H9 (cell line): ENCODE measurements around the gene POLD3. TPM values are rescaled to one million over a fixed set of nuclear protein-coding genes. Genes with fewer than 3 reads are reported as not detected.

Source experiments
- DNase-seq: peaks from one replicate; pipeline ENCODE4 v3.0.0-alpha.2; 2017
- H2AFZ ChIP-seq: one replicate; pipeline ENCODE4 v1.6.1; 2013; ENCODE audit warnings: mild to moderate bottlenecking, low read length, control low read depth, moderate library complexity
- H2AK5ac ChIP-seq: 2 replicates; pipeline ENCODE4 v1.6.1; 2013; ENCODE audit warnings: low read length, control low read depth, mixed read lengths; ENCODE audit not compliant: insufficient read length
- H2BK120ac ChIP-seq: one replicate; pipeline ENCODE4 v1.6.1; 2013; ENCODE audit warnings: low read depth, mild to moderate bottlenecking, low read length, control low read depth, inconsistent platforms; ENCODE audit not compliant: poor library complexity, severe bottlenecking
- H2BK12ac ChIP-seq: 2 replicates; pipeline ENCODE4 v1.6.1; 2013; ENCODE audit warnings: low read length, control low read depth, mixed read lengths, low read depth; ENCODE audit not compliant: insufficient read length
- H2BK15ac ChIP-seq: 2 replicates; pipeline ENCODE4 v1.6.1; 2013; ENCODE audit warnings: low read depth, low read length, control low read depth
- H2BK20ac ChIP-seq: one replicate; pipeline ENCODE4 v1.6.1; 2013; ENCODE audit warnings: low read depth, mild to moderate bottlenecking, low read length, control low read depth, inconsistent platforms; ENCODE audit not compliant: poor library complexity, severe bottlenecking
- H2BK5ac ChIP-seq: 2 replicates; pipeline ENCODE4 v1.6.1; 2013; ENCODE audit warnings: low read length, control low read depth, mixed read lengths; ENCODE audit not compliant: insufficient read length
- H3K14ac ChIP-seq: 2 replicates; pipeline ENCODE4 v1.6.1; 2013; ENCODE audit warnings: low read length, control low read depth; ENCODE audit not compliant: insufficient read depth
- H3K18ac ChIP-seq: 2 replicates; pipeline ENCODE4 v1.6.1; 2013; ENCODE audit warnings: low read depth, mild to moderate bottlenecking, mixed read lengths, low read length, control low read depth; ENCODE audit not compliant: insufficient read length
- H3K23ac ChIP-seq: 2 replicates; pipeline ENCODE4 v1.6.1; 2013; ENCODE audit warnings: low read length, control low read depth, mixed read lengths, low read depth; ENCODE audit not compliant: insufficient read length
- H3K23me2 ChIP-seq: 2 replicates; pipeline ENCODE4 v1.6.1; 2013; ENCODE audit warnings: low read depth, mild to moderate bottlenecking, mixed read lengths, low read length, control low read depth; ENCODE audit not compliant: insufficient read length, poor library complexity, severe bottlenecking
- H3K27ac ChIP-seq: 2 replicates; pipeline ENCODE4 v1.5.1; 2013; ENCODE audit warnings: low read length, control low read depth, mixed read lengths, low read depth; ENCODE audit not compliant: insufficient read length
- H3K27me3 ChIP-seq: 2 replicates; pipeline ENCODE4 v1.6.1; 2013; ENCODE audit warnings: low read length, control low read depth, inconsistent platforms; ENCODE audit not compliant: insufficient read depth
- H3K4ac ChIP-seq: 2 replicates; pipeline ENCODE4 v1.6.1; 2013; ENCODE audit warnings: low read depth, mild to moderate bottlenecking, control low read depth, inconsistent platforms, low read length, moderate library complexity
- H3K4me1 ChIP-seq: 2 replicates; pipeline ENCODE4 v1.6.1; 2013; ENCODE audit warnings: low read length, control low read depth, inconsistent platforms; ENCODE audit not compliant: insufficient read depth
- H3K4me2 ChIP-seq: 2 replicates; pipeline ENCODE4 v1.6.1; 2013; ENCODE audit warnings: low read length, control low read depth, mixed read lengths; ENCODE audit not compliant: insufficient read length, insufficient read depth
- H3K56ac ChIP-seq: 2 replicates; pipeline ENCODE4 v1.6.1; 2013; ENCODE audit warnings: low read depth, mild to moderate bottlenecking, mixed read lengths, low read length, control low read depth; ENCODE audit not compliant: insufficient read length
- H3K79me1 ChIP-seq: 2 replicates; pipeline ENCODE4 v1.6.1; 2013; ENCODE audit warnings: low read depth, mild to moderate bottlenecking, moderate library complexity, low read length, control low read depth, inconsistent platforms; ENCODE audit not compliant: insufficient read depth, poor library complexity, severe bottlenecking
- H3K79me2 ChIP-seq: 2 replicates; pipeline ENCODE4 v1.6.1; 2013; ENCODE audit warnings: low read length, control low read depth, inconsistent platforms; ENCODE audit not compliant: insufficient read depth
- H3K9ac ChIP-seq: 2 replicates; pipeline ENCODE4 v1.6.1; 2013; ENCODE audit warnings: low read length, control low read depth, mixed read lengths; ENCODE audit not compliant: insufficient read length; ENCODE audit errors: extremely low read depth
- H3K9me3 ChIP-seq: one replicate; pipeline ENCODE4 v1.6.1; 2013; ENCODE audit warnings: low read depth, low read length, inconsistent platforms; ENCODE audit not compliant: control insufficient read depth
- H3T11ph ChIP-seq: one replicate; pipeline ENCODE4 v1.6.1; 2013; ENCODE audit warnings: mild to moderate bottlenecking, low read length, control low read depth, inconsistent platforms
- H4K20me1 ChIP-seq: one replicate; pipeline ENCODE4 v1.6.1; 2013; ENCODE audit not compliant: control insufficient read depth, insufficient read length, insufficient read depth
- H4K5ac ChIP-seq: 2 replicates; pipeline ENCODE4 v1.6.1; 2013; ENCODE audit warnings: low read depth, mild to moderate bottlenecking, mixed read lengths, low read length, control low read depth; ENCODE audit not compliant: insufficient read length
- H4K8ac ChIP-seq: replicated peaks from 2 replicates; pipeline ENCODE4 v1.6.1; 2013; ENCODE audit warnings: low read length, control low read depth, mixed read lengths, low read depth; ENCODE audit not compliant: insufficient read length
- H4K91ac ChIP-seq: 2 replicates; pipeline ENCODE4 v1.6.1; 2013; ENCODE audit warnings: low read depth, mild to moderate bottlenecking, moderate library complexity, mixed read lengths, low read length, control low read depth; ENCODE audit not compliant: insufficient read length
- H3K27ac Mint-ChIP-seq, 3 experiments: 2 replicates in 2 of 3; 3 replicates in 1 of 3; pipeline ENCODE4 v1.8.0; 2020 to 2021; ENCODE audit warnings: mixed read lengths in 3 of 3, mild to moderate bottlenecking in 1 of 3, moderate library complexity in 1 of 3
- H3K27me3 Mint-ChIP-seq: 2 replicates; pipeline ENCODE4 v1.8.0; 2021; ENCODE audit warnings: low read depth, mild to moderate bottlenecking, moderate library complexity, mixed read lengths
- H3K36me3 Mint-ChIP-seq, 3 experiments: 2 replicates in 2 of 3; 3 replicates in 1 of 3; pipeline ENCODE4 v1.8.0; 2020 to 2021; ENCODE audit warnings: low read depth in 3 of 3, mixed read lengths in 3 of 3; ENCODE audit not compliant: insufficient read depth in 1 of 3
- H3K4me1 Mint-ChIP-seq, 2 experiments: 2 replicates each; pipeline ENCODE4 v1.8.0; 2020; ENCODE audit warnings: mixed read lengths in 2 of 2
- H3K4me3 Mint-ChIP-seq, 2 experiments: 2 replicates in 1 of 2; 3 replicates in 1 of 2; pipeline ENCODE4 v1.8.0; 2020 to 2021; ENCODE audit warnings: mild to moderate bottlenecking in 2 of 2, mixed read lengths in 2 of 2, moderate library complexity in 1 of 2
- H3K9me3 Mint-ChIP-seq, 2 experiments: 2 replicates in 1 of 2; 3 replicates in 1 of 2; pipeline ENCODE4 v1.8.0; 2020; ENCODE audit warnings: mild to moderate bottlenecking in 2 of 2, mixed read lengths in 2 of 2, moderate library complexity in 1 of 2
- WGBS: extraction: QIAGEN DNeasy Blood & Tissue Kit; methylation state at CpG from one replicate; pipeline ENCODE4 v1.1.7; 2013; ENCODE audit warnings: missing lambda C conversion rate, low lambda C conversion rate, mixed read lengths; ENCODE audit not compliant: insufficient read length; ENCODE audit errors: extremely low coverage; 5-methylcytosine and 5-hydroxymethylcytosine counted together
- total RNA-seq: library from RNA; stranded (reverse); gene quantifications from 2 replicates; pipeline ENCODE4 v1.2.1, GENCODE V29; 2021
- TF ChIP-seq, protein P1 (sequence below): fragments of 200-600 bp; sonication (generic); conservative IDR thresholded peaks from 3 replicates; pipeline ENCODE4 v1.8.0; 2021; ENCODE audit warnings: antibody characterized with exemption, mild to moderate bottlenecking

The POLD3 gene
- total RNA-seq, 1 experiment from 2014 or later, result 34.1 TPM

DNA sequence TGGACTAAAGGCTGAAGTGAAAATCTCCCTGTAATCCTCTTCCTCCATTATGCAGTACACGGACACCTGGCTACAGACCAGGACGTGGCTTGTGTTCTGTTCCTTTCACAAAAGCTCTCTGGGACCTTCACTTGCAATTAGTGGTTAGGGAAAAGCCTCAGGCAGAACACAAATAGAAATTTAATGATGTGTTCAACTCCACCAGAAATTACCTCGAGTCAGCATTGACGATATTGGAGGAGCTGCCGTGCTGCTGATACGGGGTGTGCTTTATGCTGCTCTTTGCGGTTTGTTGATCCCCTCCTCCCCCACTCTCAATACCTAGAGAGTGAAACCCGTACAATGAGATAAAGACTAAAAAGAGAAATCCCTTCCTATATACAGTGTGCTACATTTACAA lies 48.9 kb downstream of the POLD3 start:
- H3K4me3 Mint-ChIP-seq, result no peak overlapping the region
- Histone ChIP-seq H2BK20ac (no peak overlapping the region), H3K9me3 (no peaks in the 10 kb centered on the region), H3K27ac (no peak overlapping the region), H3K14ac (no peak overlapping the region), H3K4me1 (no peaks in the 10 kb centered on the region), H3K23me2 (no peaks in the 10 kb centered on the region), H3K9ac (no peak overlapping the region), H2BK12ac (no peak overlapping the region), H4K20me1 (no peaks in the 10 kb centered on the region), H2BK15ac (no peak overlapping the region), H3K23ac (no peak overlapping the region), H2AK5ac (no peak overlapping the region), H3K18ac (no peak overlapping the region), H3K56ac (no peak overlapping the region), H2BK120ac (no peak overlapping the region), H2BK5ac (no peak overlapping the region), H3K79me2 (no peaks in the 10 kb centered on the region), H3K4ac (no peak overlapping the region), H4K91ac (no peak overlapping the region), H3K27me3 (no peaks in the 10 kb centered on the region), H3T11ph (no peak overlapping the region), H3K4me2 (no peak overlapping the region), H3K79me1 (no peaks in the 10 kb centered on the region), H4K5ac (no peak overlapping the region), H2AFZ (no peak overlapping the region), H4K8ac (no peak overlapping the region)
- H3K9me3 Mint-ChIP-seq, result no peaks in the 10 kb centered on the region
- DNase-seq, result no peak
- no peaks in the 10 kb centered on the region for H3K27me3 Mint-ChIP-seq
- H3K27ac Mint-ChIP-seq, result no peak overlapping the region; a peak in 1 of 7 replicates
- WGBS, result no CpG with 5 or more reads among the region's 8 CpGs
- TF ChIP-seq, protein P1, sequence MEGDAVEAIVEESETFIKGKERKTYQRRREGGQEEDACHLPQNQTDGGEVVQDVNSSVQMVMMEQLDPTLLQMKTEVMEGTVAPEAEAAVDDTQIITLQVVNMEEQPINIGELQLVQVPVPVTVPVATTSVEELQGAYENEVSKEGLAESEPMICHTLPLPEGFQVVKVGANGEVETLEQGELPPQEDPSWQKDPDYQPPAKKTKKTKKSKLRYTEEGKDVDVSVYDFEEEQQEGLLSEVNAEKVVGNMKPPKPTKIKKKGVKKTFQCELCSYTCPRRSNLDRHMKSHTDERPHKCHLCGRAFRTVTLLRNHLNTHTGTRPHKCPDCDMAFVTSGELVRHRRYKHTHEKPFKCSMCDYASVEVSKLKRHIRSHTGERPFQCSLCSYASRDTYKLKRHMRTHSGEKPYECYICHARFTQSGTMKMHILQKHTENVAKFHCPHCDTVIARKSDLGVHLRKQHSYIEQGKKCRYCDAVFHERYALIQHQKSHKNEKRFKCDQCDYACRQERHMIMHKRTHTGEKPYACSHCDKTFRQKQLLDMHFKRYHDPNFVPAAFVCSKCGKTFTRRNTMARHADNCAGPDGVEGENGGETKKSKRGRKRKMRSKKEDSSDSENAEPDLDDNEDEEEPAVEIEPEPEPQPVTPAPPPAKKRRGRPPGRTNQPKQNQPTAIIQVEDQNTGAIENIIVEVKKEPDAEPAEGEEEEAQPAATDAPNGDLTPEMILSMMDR, result no peak
- H3K4me1 Mint-ChIP-seq, result no peaks in the 10 kb centered on the region
- H3K36me3 Mint-ChIP-seq, result peaks cover 7 to 40% (median 22%) of the 10 kb centered on the region in 3 experiments
